CD4-positive, alpha-beta memory T cell (primary cell): ENCODE measurements around the gene LLGL1. TPM values are rescaled to one million over a fixed set of nuclear protein-coding genes. Genes with fewer than 3 reads are reported as not detected.

Experiments
- CTCF ChIA-PET: fragments of 350-600 bp; sonication (Branson Sonifier 250); formaldehyde crosslinking; loops from one replicate; lab custom pipeline; 2021; ENCODE audit warnings: inconsistent platforms; ENCODE audit not compliant: partially characterized antibody; lab: Charles Lee
- POLR2A ChIA-PET: fragments of 350-600 bp; sonication (Branson Sonifier 250); formaldehyde crosslinking; loops from one replicate; lab custom pipeline; 2021; ENCODE audit not compliant: partially characterized antibody; lab: Charles Lee
- DNase-seq, 5 donors: peaks; one replicate each; pipeline versions ENCODE4 v3.0.0 to v3.0.0-alpha.2; 2020 to 2022; ENCODE audit warnings: mixed read lengths in 1 of 5
- H3K27ac ChIP-seq: one replicate; pipeline ENCODE4 v1.7.0; 2013; ENCODE audit warnings: low read depth, low read length
- H3K27me3 ChIP-seq: 2 replicates; pipeline ENCODE4 v1.7.0; 2013; ENCODE audit warnings: mild to moderate bottlenecking, low read length, moderate library complexity; ENCODE audit not compliant: insufficient read depth
- H3K36me3 ChIP-seq: 2 replicates; pipeline ENCODE4 v1.7.0; 2013; ENCODE audit warnings: mild to moderate bottlenecking, low read length, moderate library complexity; ENCODE audit not compliant: insufficient read depth
- H3K4me1 ChIP-seq: 2 replicates; pipeline ENCODE4 v1.7.0; 2013; ENCODE audit warnings: mild to moderate bottlenecking, low read length, moderate library complexity; ENCODE audit not compliant: insufficient read depth
- H3K4me3 ChIP-seq, 2 donors: one replicate each; pipeline ENCODE4 v1.7.0; 2013; ENCODE audit warnings: low read length in 2 of 2, mild to moderate bottlenecking in 1 of 2
- H3K9me3 ChIP-seq, 2 donors: one replicate each; pipeline ENCODE4 v1.7.0; 2013; ENCODE audit warnings: low read length in 2 of 2, control low read depth in 1 of 2; ENCODE audit not compliant: control insufficient read depth in 1 of 2
- H3K27ac Mint-ChIP-seq, 7 donors: one replicate each; pipeline ENCODE4 v1.8.0; 2020 to 2021; ENCODE audit warnings: mixed read lengths in 7 of 7, mild to moderate bottlenecking in 6 of 7, inconsistent platforms in 3 of 7, moderate library complexity in 3 of 7
- H3K27me3 Mint-ChIP-seq, 2 donors: one replicate each; pipeline ENCODE4 v1.8.0; 2020 to 2021; ENCODE audit warnings: mixed read lengths in 2 of 2
- H3K36me3 Mint-ChIP-seq, 2 donors: one replicate each; pipeline ENCODE4 v1.8.0; 2020 to 2021; ENCODE audit warnings: mixed read lengths in 2 of 2, inconsistent platforms in 1 of 2, mild to moderate bottlenecking in 1 of 2
- H3K4me1 Mint-ChIP-seq, 4 donors: one replicate each; pipeline ENCODE4 v1.8.0; 2020 to 2021; ENCODE audit warnings: mixed read lengths in 4 of 4, mild to moderate bottlenecking in 1 of 4
- H3K4me3 Mint-ChIP-seq, 8 donors: one replicate each; pipeline ENCODE4 v1.8.0; 2020 to 2021; ENCODE audit warnings: mixed read lengths in 8 of 8, mild to moderate bottlenecking in 7 of 8, moderate library complexity in 6 of 8, inconsistent platforms in 3 of 8
- H3K9me3 Mint-ChIP-seq, 8 donors: one replicate each; pipeline ENCODE4 v1.8.0; 2020 to 2021; ENCODE audit warnings: mixed read lengths in 8 of 8, mild to moderate bottlenecking in 5 of 8, inconsistent platforms in 3 of 8, moderate library complexity in 1 of 8
- intact Hi-C: fragments of 100-400 bp; cut with micrococcal nuclease; formaldehyde crosslinking; loops from one replicate; pipeline ENCODE4 v1.15.1; 2023
- polyA plus RNA-seq, 2 donors: library from polyadenylated mRNA; unstranded; fragments of 300-500 nt; fragmentation: Illumina TruSeq; gene quantifications; one replicate each; pipeline ENCODE4 v1.2.3, GENCODE V29; 2021
- total RNA-seq, 2 experiments: library from RNA; stranded (reverse); gene quantifications; one replicate each; pipeline ENCODE4 v1.2.3, GENCODE V29; 2021

Gene LLGL1
- total and polyA plus RNA-seq, 4 experiments from 2014 or later = 0.25 to 20.5 (median 10.6) TPM

- Mint-ChIP-seq H3K4me1 (peaks cover 52 to 87% (median 63%) of the 10 kb centered on the region in 4 donors), H3K27me3 (no peaks in the 10 kb centered on the region), H3K9me3 (peaks cover 0 to 2% (median 0%) of the 10 kb centered on the region in 8 donors), H3K27ac (peak overlapping the region; percentile 88 to 97 (median 97)), H3K36me3 (peaks cover 10 to 50% of the 10 kb centered on the region in 2 donors), H3K4me3 (peak overlapping the region; percentile 94 to 99 (median 96))
- Histone ChIP-seq H3K36me3 (peaks cover 7% of the 10 kb centered on the region), H3K27ac (peak overlapping the region; percentile 89), H3K27me3 (no peaks in the 10 kb centered on the region), H3K4me3 (peak overlapping the region; percentile 73 to 95), H3K4me1 (peaks cover 72% of the 10 kb centered on the region), H3K9me3 (no peaks in the 10 kb centered on the region)
- no peak for DNase-seq
- ChIA-PET CTCF (interaction anchor here (1.1 to 4.6 kb wide), 3 partner anchors 30 to 44 kb away, joined by 3 to 16 read pairs (median 3); no protein-coding TSS in a partner anchor), POLR2A (interaction anchor here (1.0 kb wide), 1 partner anchor 73 kb away, joined by 4 read pairs; no protein-coding TSS in a partner anchor)
- intact Hi-C loops = loop anchor here (10.0 kb wide), 1 partner anchor 1531 kb away; the partner anchor contains the start of gene ZNF624
Observed at GRCh38 chr17:18185832-18186626, 39.4 kb upstream of the LLGL1 start.

DNA sequence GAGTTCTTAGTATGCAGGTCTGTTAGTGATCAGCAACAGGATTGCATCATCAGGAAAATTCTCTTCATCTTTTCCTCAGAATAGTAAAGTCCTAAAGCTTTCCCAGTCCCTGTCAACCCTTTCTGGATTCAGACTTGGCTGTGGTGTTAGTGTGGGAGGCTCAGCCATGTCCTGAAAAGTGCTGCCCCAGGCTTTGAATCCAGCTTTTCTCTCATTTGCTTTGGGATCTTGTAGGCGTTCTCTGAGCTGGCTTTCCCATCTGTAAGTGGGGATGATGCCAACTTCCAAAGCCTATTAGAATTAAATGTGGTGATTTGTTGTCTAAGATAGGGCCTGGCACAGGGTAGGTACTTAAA is 38.8 kb upstream of the LLGL1 start:
- CTCF ChIA-PET = interaction anchor here (1.1 to 4.6 kb wide), 2 partner anchors 29 to 45 kb away, joined by 3 to 16 read pairs; no protein-coding TSS in a partner anchor
- peaks cover 57 to 89% (median 68%) of the 10 kb centered on the region in 4 donors for H3K4me1 Mint-ChIP-seq
- peaks cover 78% of the 10 kb centered on the region for H3K4me1 ChIP-seq
- H3K27me3 Mint-ChIP-seq = no peaks in the 10 kb centered on the region
- peaks cover 7% of the 10 kb centered on the region for H3K36me3 ChIP-seq
- H3K9me3 ChIP-seq = no peaks in the 10 kb centered on the region
- peak overlapping the region; percentile 89 for H3K27ac ChIP-seq
- POLR2A ChIA-PET = no interaction called here
- peak overlapping the region; percentile 71 to 97 (median 97) for H3K27ac Mint-ChIP-seq
- no peak for DNase-seq
- peak overlapping the region; percentile 73 to 95 for H3K4me3 ChIP-seq
- peaks cover 0 to 2% (median 0%) of the 10 kb centered on the region in 8 donors for H3K9me3 Mint-ChIP-seq
- H3K27me3 ChIP-seq = no peaks in the 10 kb centered on the region
- H3K4me3 Mint-ChIP-seq = peak overlapping the region; percentile 94 to 99 (median 96)
- peaks cover 10 to 54% of the 10 kb centered on the region in 2 donors for H3K36me3 Mint-ChIP-seq
- intact Hi-C loops = loop anchor here (10.0 kb wide), 1 partner anchor 1532 kb away; the partner anchor contains the start of gene ZNF624

GRCh38 chr17:18187226-18187625 is 38.2 kb upstream of the LLGL1 start:
- ChIA-PET POLR2A (no interaction called here), CTCF (interaction anchor here (2.1 to 4.6 kb wide), 2 partner anchors 29 to 46 kb away, joined by 5 to 16 read pairs; no protein-coding TSS in a partner anchor)
- no peak for DNase-seq
- peak overlapping the region; percentile 89 for H3K27ac ChIP-seq
- H3K4me1 ChIP-seq = peaks cover 79% of the 10 kb centered on the region
- Mint-ChIP-seq H3K4me1 (peaks cover 57 to 89% (median 68%) of the 10 kb centered on the region in 4 donors), H3K4me3 (peak overlapping the region; percentile 94 to 99 (median 96)), H3K9me3 (peaks cover 0 to 2% (median 0%) of the 10 kb centered on the region in 8 donors), H3K36me3 (peaks cover 10 to 58% of the 10 kb centered on the region in 2 donors), H3K27ac (peak overlapping the region; percentile 53 to 97 (median 82)), H3K27me3 (no peaks in the 10 kb centered on the region)
- no peaks in the 10 kb centered on the region for H3K27me3 ChIP-seq
- no peaks in the 10 kb centered on the region for H3K9me3 ChIP-seq
- H3K4me3 ChIP-seq = peak overlapping the region; percentile 73 to 95
- intact Hi-C loops = loop anchor here (10.0 kb wide), 1 partner anchor 1532 kb away; the partner anchor contains the start of gene ZNF624
- H3K36me3 ChIP-seq = peaks cover 7% of the 10 kb centered on the region

DNA sequence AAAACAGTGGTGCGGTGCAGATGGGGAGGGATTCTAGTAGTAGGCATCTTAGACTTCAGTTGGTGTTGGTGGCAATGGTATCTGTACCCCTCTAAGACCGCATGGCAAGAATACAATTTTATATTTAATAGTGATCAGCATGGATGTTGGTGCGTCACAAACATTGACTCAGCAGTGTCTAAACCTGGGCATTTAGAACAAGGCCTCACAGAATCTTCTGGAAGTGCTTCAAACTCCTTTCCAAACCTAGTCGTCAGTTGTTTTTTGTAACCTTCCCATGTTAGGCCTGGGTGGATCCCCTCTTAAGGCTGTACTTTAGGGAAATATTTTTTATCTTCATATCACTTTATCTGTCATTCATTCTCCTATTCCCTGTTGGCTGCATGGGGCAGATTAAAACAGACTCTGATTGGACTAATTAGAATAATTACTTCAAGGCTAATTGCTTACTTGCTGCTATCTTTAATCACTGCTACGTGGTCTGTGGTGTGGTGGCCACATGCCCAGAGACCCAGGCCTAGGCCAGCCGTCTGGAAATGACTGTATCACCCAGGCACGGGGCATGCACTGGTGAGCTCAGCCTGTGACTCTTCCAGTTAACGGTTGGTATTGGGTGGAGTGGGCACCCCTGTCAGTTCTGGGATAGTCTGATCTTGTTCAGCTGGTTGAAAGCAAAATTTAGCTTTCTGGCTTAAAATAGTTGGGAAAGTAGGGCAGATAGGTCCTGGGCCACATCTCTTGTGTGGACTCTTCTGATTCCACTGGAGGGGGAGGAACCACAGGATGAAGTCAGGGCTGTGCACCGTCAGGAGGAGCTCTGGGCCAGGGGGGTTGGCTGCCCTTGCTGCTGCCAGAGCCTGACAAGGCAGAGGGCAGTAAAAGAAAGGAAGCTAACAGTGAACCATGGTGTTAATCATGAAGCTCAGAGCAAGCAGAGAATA is 37.3 kb upstream of the LLGL1 start:
- no peaks in the 10 kb centered on the region for H3K27me3 Mint-ChIP-seq
- ChIA-PET POLR2A (interaction anchor here (1.6 kb wide), 1 partner anchor 10 kb away, joined by 6 read pairs; no protein-coding TSS in a partner anchor), CTCF (interaction anchor here (2.1 kb wide), 1 partner anchor 28 kb away, joined by 5 read pairs; no protein-coding TSS in a partner anchor)

GRCh38 chr17:18190628-18191235 is 34.7 kb upstream of the LLGL1 start:
- Histone ChIP-seq H3K9me3 (no peaks in the 10 kb centered on the region), H3K4me1 (peaks cover 75% of the 10 kb centered on the region), H3K27me3 (no peaks in the 10 kb centered on the region), H3K27ac (no peak overlapping the region), H3K36me3 (peaks cover 21% of the 10 kb centered on the region), H3K4me3 (no peak overlapping the region)
- H3K36me3 Mint-ChIP-seq = peaks cover 20 to 70% of the 10 kb centered on the region in 2 donors
- peak overlapping the region in 6 of 8 donors; percentile 6 to 61 (median 24) for H3K4me3 Mint-ChIP-seq
- POLR2A ChIA-PET = interaction anchor here (1.1 kb wide), 1 partner anchor 10 kb away, joined by 3 read pairs; no protein-coding TSS in a partner anchor
- CTCF ChIA-PET = interaction anchor here (0.9 to 1.1 kb wide), 2 partner anchors 9 to 24 kb away, joined by 3 read pairs; no protein-coding TSS in a partner anchor
- peak overlapping the region in 6 of 7 donors; percentile 49 to 82 (median 64) for H3K27ac Mint-ChIP-seq
- no peak for DNase-seq
- H3K4me1 Mint-ChIP-seq = peaks cover 68 to 87% (median 79%) of the 10 kb centered on the region in 4 donors
- intact Hi-C loops = no loop called here
- H3K27me3 Mint-ChIP-seq = no peaks in the 10 kb centered on the region
- no peaks in the 10 kb centered on the region for H3K9me3 Mint-ChIP-seq

More for the DNA sequence above, 37.3 kb upstream of the LLGL1 start:
- H3K27ac Mint-ChIP-seq = peak overlapping the region; percentile 55 to 97 (median 85)
- H3K27me3 ChIP-seq = no peaks in the 10 kb centered on the region
- DNase-seq = no peak
- peaks cover 7% of the 10 kb centered on the region for H3K36me3 ChIP-seq
- peak overlapping the region; percentile 28 for H3K27ac ChIP-seq
- no peaks in the 10 kb centered on the region for H3K9me3 ChIP-seq
- peaks cover 0 to 2% (median 0%) of the 10 kb centered on the region in 8 donors for H3K9me3 Mint-ChIP-seq
- peak overlapping the region; percentile 73 to 95 for H3K4me3 ChIP-seq
- peaks cover 77% of the 10 kb centered on the region for H3K4me1 ChIP-seq
- intact Hi-C loops = loop anchor here (10.0 kb wide), 1 partner anchor 1533 kb away; the partner anchor contains the start of gene ZNF624
- peaks cover 59 to 85% (median 71%) of the 10 kb centered on the region in 4 donors for H3K4me1 Mint-ChIP-seq
- H3K4me3 Mint-ChIP-seq = peak overlapping the region; percentile 94 to 99 (median 96)
- peaks cover 10 to 61% of the 10 kb centered on the region in 2 donors for H3K36me3 Mint-ChIP-seq

DNA sequence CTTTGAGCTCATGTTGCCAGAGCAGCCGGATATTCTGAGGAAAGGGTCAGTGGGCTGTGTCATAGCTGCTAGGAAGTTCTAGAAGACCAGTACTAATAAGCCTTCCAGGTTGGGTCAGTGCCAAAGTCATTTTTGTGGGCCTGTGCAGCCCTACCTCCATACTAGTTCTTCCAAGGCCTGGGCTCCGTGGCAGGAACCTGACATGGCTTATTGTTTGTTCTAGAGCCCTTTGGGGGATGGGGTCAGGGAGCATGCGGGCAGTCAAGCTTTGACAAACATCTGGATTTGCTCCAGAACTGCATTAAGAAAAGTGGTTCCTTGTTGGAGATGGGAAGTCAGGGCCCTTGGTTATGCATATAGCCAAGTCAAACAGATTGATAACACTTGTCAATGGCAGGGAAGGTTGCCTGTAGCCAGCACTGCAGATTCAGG is 34.2 kb upstream of the LLGL1 start:
- intact Hi-C loops = no loop called here
- peaks cover 73% of the 10 kb centered on the region for H3K4me1 ChIP-seq
- H3K27ac ChIP-seq = no peak overlapping the region
- Mint-ChIP-seq H3K4me1 (peaks cover 63 to 87% (median 76%) of the 10 kb centered on the region in 4 donors), H3K27me3 (no peaks in the 10 kb centered on the region), H3K27ac (peak overlapping the region in 6 of 7 donors; percentile 49 to 82 (median 64)), H3K9me3 (no peaks in the 10 kb centered on the region), H3K36me3 (peaks cover 20 to 71% of the 10 kb centered on the region in 2 donors), H3K4me3 (peak overlapping the region in 5 of 8 donors; percentile 13 to 54 (median 37))
- H3K36me3 ChIP-seq = peaks cover 26% of the 10 kb centered on the region
- POLR2A ChIA-PET = interaction anchor here (1.1 to 4.1 kb wide), 2 partner anchors 8 to 10 kb away, joined by 3 to 25 read pairs; partner anchors contain the start of gene ALKBH5
- no peak for DNase-seq
- H3K27me3 ChIP-seq = no peaks in the 10 kb centered on the region
- no peak overlapping the region for H3K4me3 ChIP-seq
- no peaks in the 10 kb centered on the region for H3K9me3 ChIP-seq
- CTCF ChIA-PET = interaction anchor here (0.6 to 1.5 kb wide), 4 partner anchors 8 to 85 kb away, joined by 3 to 4 read pairs (median 3); partner anchors contain the start of gene ALKBH5
